ENCODE measurements around the gene FANCC. TPM values are rescaled to one million over a fixed set of nuclear protein-coding genes. Genes with fewer than 3 reads are reported as not detected.

FANCC gene
- total RNA-seq, 4 donors from 2014 or later, result 7.7 to 27.8 (median 9.0) TPM

- no peaks in the 10 kb centered on the region for H3K27me3 ChIP-seq
These were observed 136.2 kb downstream of the FANCC start for GRCh38 chr9:95181226-95181818.

DNA sequence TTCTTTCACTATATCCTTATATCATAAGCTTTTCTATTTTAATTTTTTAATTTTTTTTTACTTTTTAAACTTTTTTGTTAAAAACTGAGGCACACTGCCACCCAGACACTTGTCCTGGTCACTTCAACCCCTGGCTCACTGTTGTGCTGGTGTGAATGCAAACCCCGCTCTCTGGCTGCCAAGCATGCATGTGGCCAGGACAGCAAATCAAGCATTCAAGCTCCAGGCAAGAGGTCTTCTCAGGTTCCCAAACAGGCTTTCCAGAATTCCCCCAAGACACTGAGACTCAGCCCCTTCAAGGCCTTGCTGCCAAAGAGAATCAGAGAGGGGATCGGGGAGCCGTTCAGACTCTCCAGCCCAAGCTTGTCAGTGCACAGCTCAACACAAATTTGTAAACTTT lies 139.9 kb downstream of the FANCC start:
- TF ChIP-seq POLR2A (IDR thresholded peaks at IDR 0.05) (no peak), CTCF (IDR thresholded peaks at IDR 0.05) (no peak), POLR2AphosphoS5 (IDR thresholded peaks at IDR 0.05) (no peak), EP300 (IDR thresholded peaks at IDR 0.05) (no peak)
- Histone ChIP-seq H3K27me3 (no peaks in the 10 kb centered on the region), H3K27ac (no peak overlapping the region), H3K36me3 (no peaks in the 10 kb centered on the region), H3K4me1 (no peaks in the 10 kb centered on the region), H3K9me3 (no peaks in the 10 kb centered on the region), H3K4me3 (no peak overlapping the region)
- WGBS, result 99% methylated on average over 3 of the region's 3 CpGs
- DNase-seq (ENCODE audit: low spot score in 2 of 2), result no peak

More at GRCh38 chr9:95181226-95181818, 136.2 kb downstream of the FANCC start:
- no peak overlapping the region for H3K4me3 ChIP-seq
- H3K9me3 ChIP-seq, result no peaks in the 10 kb centered on the region
- no peaks in the 10 kb centered on the region for H3K4me1 ChIP-seq
- WGBS, result 81% methylated on average over 3 of the region's 3 CpGs
- no peak overlapping the region for H3K27ac ChIP-seq
- DNase-seq (ENCODE audit: low spot score in 2 of 2), result no peak
- TF ChIP-seq POLR2A (IDR thresholded peaks at IDR 0.05) (no peak), CTCF (IDR thresholded peaks at IDR 0.05) (peak in 1 of 2 donors; percentile 26)
- no peaks in the 10 kb centered on the region for H3K36me3 ChIP-seq

DNA sequence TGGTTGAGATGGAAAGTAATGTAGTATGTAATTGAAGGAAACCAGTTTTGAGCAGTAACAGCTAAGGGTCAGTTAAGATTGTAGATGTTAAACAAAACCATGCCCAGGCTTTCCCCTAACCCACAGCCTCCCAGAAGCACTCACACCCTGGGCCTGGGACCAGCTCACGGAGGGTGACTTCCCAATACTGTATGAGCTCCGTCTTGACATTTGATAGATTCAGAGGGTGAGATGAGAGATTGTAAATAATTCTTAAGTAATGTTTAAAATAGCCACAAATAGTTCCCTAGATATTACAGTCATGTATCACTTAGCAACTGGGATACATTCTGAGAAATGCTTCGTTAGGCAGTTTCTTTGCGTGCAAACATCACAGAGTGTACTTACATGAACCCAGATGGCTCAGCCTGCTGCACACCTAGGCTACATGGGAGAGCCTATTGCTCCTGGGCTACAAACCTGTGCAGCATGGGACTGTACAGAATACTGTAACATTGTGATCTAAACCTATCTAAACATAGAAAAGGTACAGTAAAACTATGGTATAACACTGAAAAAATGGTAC lies 140.7 kb downstream of the FANCC start:
- no peaks in the 10 kb centered on the region for H3K9me3 ChIP-seq
- TF ChIP-seq CTCF (IDR thresholded peaks at IDR 0.05) (no peak), POLR2AphosphoS5 (IDR thresholded peaks at IDR 0.05) (no peak), EP300 (IDR thresholded peaks at IDR 0.05) (no peak), POLR2A (IDR thresholded peaks at IDR 0.05) (no peak)
- H3K4me3 ChIP-seq, result no peak overlapping the region
- no peak overlapping the region for H3K27ac ChIP-seq
- H3K36me3 ChIP-seq, result no peaks in the 10 kb centered on the region
- DNase-seq (ENCODE audit: low spot score in 2 of 2), result no peak
- no peaks in the 10 kb centered on the region for H3K4me1 ChIP-seq
- 95% methylated on average over 4 of the region's 4 CpGs for WGBS
- no peaks in the 10 kb centered on the region for H3K27me3 ChIP-seq

DNA sequence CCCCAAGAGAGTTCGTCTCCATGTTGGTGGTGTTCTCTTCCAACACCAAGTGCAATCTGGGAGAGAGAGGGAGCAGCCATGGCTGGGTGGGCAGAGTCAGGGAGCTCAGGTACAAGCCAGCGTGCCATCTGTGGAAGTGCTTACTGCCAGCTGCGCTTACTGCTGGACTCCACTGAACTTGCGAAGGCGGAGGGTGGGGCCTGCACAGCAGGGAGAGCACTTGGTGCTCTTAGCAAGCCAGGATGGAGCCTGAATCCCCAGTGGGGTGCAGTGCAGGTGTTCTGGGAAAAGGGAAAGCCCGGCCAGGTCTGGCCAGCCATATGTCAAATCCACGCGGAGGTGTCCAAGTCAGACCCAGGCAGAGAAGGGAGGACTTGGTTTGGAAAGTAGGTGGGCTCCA lies 142.0 kb downstream of the FANCC start:
- Histone ChIP-seq H3K27me3 (no peaks in the 10 kb centered on the region), H3K36me3 (no peaks in the 10 kb centered on the region), H3K4me1 (no peaks in the 10 kb centered on the region), H3K27ac (no peak overlapping the region), H3K4me3 (no peak overlapping the region), H3K9me3 (no peaks in the 10 kb centered on the region)
- TF ChIP-seq POLR2A (IDR thresholded peaks at IDR 0.05) (no peak), CTCF (IDR thresholded peaks at IDR 0.05) (no peak), EP300 (IDR thresholded peaks at IDR 0.05) (no peak), POLR2AphosphoS5 (IDR thresholded peaks at IDR 0.05) (no peak)
- DNase-seq (ENCODE audit: low spot score in 2 of 2), result no peak
- WGBS, result 90% methylated on average over 8 of the region's 8 CpGs

DNA sequence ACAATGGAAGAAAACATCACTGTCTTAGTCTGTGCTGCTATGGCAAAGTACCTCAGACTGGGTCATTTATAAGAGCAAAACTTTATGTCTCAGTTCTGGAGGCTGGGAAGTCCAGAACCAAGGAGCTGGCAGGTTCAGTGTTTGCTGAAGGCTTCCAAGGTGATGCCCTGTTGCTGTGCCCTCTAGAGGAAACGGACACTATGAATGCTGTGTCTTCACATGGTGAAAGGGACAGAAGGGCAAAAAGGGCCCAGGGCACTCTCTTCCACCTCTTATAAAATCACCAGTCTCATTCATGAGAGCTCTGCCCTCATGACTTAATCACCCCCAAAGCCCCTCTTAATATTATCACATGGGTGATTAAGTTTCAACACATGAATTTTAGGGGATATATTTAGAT lies 143.5 kb downstream of the FANCC start:
- no peaks in the 10 kb centered on the region for H3K27me3 ChIP-seq
- no peak for DNase-seq (ENCODE audit: low spot score in 2 of 2)
- no peak overlapping the region for H3K27ac ChIP-seq
- WGBS, result 72% methylated on average over 1 of the region's 1 CpG
- H3K9me3 ChIP-seq, result no peaks in the 10 kb centered on the region
- no peaks in the 10 kb centered on the region for H3K4me1 ChIP-seq
- no peak overlapping the region for H3K4me3 ChIP-seq
- H3K36me3 ChIP-seq, result no peaks in the 10 kb centered on the region
- no peak for TF ChIP-seq POLR2AphosphoS5 (IDR thresholded peaks at IDR 0.05)
- no peak for TF ChIP-seq POLR2A (IDR thresholded peaks at IDR 0.05)
- no peak for TF ChIP-seq CTCF (IDR thresholded peaks at IDR 0.05)
- no peak for TF ChIP-seq EP300 (IDR thresholded peaks at IDR 0.05)
